ENCODE results near the gene OSBPL2. TPM values are rescaled to one million over a fixed set of nuclear protein-coding genes. Genes with fewer than 3 reads are reported as not detected.

The OSBPL2 gene
- polyA plus RNA-seq, 1 experiment, result 20.5 TPM

GRCh38 chr20:62281161-62281933, 43.0 kb downstream of the OSBPL2 start:
- CTCF ChIA-PET, result interaction anchor here (0.9 kb wide), 1 partner anchor 9 kb away, joined by 3 read pairs; no protein-coding TSS in a partner anchor
- H3K27me3 ChIP-seq (ENCODE audit: control insufficient read depth, insufficient read depth, low read length), result no peaks in the 10 kb centered on the region
- H3K4me3 ChIP-seq (ENCODE audit: low read depth, low read length), result no peak overlapping the region
- POLR2A ChIA-PET, result no interaction called here
- TF ChIP-seq, protein P1, sequence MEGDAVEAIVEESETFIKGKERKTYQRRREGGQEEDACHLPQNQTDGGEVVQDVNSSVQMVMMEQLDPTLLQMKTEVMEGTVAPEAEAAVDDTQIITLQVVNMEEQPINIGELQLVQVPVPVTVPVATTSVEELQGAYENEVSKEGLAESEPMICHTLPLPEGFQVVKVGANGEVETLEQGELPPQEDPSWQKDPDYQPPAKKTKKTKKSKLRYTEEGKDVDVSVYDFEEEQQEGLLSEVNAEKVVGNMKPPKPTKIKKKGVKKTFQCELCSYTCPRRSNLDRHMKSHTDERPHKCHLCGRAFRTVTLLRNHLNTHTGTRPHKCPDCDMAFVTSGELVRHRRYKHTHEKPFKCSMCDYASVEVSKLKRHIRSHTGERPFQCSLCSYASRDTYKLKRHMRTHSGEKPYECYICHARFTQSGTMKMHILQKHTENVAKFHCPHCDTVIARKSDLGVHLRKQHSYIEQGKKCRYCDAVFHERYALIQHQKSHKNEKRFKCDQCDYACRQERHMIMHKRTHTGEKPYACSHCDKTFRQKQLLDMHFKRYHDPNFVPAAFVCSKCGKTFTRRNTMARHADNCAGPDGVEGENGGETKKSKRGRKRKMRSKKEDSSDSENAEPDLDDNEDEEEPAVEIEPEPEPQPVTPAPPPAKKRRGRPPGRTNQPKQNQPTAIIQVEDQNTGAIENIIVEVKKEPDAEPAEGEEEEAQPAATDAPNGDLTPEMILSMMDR (IDR thresholded peaks at IDR 0.05; ENCODE audit: insufficient read depth, low read depth, low read length), result no peak
- H3K36me3 ChIP-seq (ENCODE audit: control insufficient read depth, insufficient read depth, low read length), result peaks cover 43% of the 10 kb centered on the region
- DNase-seq (ENCODE audit: low read depth), result no peak

DNA sequence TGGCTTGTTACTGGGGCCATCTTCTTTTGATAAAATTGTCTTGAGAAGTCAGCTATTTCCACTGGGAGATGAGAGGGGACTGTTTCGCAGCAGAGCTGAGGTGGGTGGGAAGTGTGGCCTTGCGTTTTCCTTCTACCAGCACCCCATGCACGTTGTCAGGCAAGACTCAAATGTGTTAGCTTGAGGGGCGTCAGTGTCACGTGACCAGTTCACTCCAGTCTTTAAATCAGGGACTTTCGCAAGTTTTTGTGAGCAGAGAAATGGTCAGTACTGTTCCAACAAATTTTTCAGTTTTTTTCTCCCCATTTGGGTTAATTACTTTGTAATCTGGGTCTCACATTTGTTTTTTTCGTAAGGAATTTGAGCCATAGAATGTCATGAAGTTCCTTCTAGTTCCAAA, 43.8 kb downstream of the OSBPL2 start:
- POLR2A ChIA-PET, result no interaction called here
- no peak overlapping the region for H3K4me3 ChIP-seq (ENCODE audit: low read depth, low read length)
- CTCF ChIA-PET, result no interaction called here
- TF ChIP-seq, protein P1 (IDR thresholded peaks at IDR 0.05; ENCODE audit: insufficient read depth, low read depth, low read length), result no peak
- H3K36me3 ChIP-seq (ENCODE audit: control insufficient read depth, insufficient read depth, low read length), result peaks cover 48% of the 10 kb centered on the region
- no peak for DNase-seq (ENCODE audit: low read depth)
- no peaks in the 10 kb centered on the region for H3K27me3 ChIP-seq (ENCODE audit: control insufficient read depth, insufficient read depth, low read length)

DNA sequence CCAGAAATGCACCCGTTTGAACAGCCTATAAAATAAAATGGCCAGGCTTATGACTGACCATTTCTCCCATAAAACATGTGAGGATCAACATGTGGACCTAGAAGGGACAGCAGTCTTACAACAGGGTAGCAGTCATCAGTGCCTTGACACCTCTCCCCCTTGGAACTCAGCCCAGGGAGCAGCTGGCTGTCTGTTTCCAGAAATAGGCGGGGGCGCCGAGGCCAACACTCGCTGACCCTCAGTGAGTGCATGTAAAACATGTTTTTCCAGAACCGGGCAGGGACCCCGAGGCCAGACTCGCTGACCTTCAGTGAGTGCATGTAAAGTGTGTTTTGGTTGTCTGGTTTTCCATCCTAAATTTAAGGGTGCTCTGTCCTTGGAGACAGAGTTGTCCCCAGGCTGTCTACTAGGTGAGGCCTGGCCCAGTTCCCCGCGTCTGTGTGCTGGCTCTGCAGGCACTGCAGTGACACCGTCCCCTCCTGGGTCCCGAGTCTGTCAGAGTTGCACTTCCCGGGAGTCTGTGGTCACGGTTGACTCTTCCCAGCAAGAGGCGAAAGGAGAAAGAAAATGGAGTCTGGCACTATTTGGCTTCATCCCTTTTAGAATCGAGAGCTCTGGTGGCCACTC, 44.7 kb downstream of the OSBPL2 start:
- Histone ChIP-seq H3K36me3 (ENCODE audit: control insufficient read depth, insufficient read depth, low read length) (peaks cover 48% of the 10 kb centered on the region), H3K27me3 (ENCODE audit: control insufficient read depth, insufficient read depth, low read length) (no peaks in the 10 kb centered on the region), H3K4me3 (ENCODE audit: low read depth, low read length) (no peak overlapping the region)
- CTCF ChIA-PET, result no interaction called here
- TF ChIP-seq, protein P1 (IDR thresholded peaks at IDR 0.05; ENCODE audit: insufficient read depth, low read depth, low read length), result no peak
- POLR2A ChIA-PET, result no interaction called here
- DNase-seq (ENCODE audit: low read depth), result no peak

- ChIA-PET CTCF (interaction anchor here (1.5 kb wide), 1 partner anchor 84 kb away, joined by 5 read pairs; no protein-coding TSS in a partner anchor), POLR2A (no interaction called here)
- DNase-seq (ENCODE audit: low read depth), result no peak
- Histone ChIP-seq H3K36me3 (ENCODE audit: control insufficient read depth, insufficient read depth, low read length) (peaks cover 48% of the 10 kb centered on the region), H3K27me3 (ENCODE audit: control insufficient read depth, insufficient read depth, low read length) (no peaks in the 10 kb centered on the region), H3K4me3 (ENCODE audit: low read depth, low read length) (no peak overlapping the region)
- TF ChIP-seq, protein P1 (IDR thresholded peaks at IDR 0.05; ENCODE audit: insufficient read depth, low read depth, low read length), result no peak
These were observed 46.1 kb downstream of the OSBPL2 start for GRCh38 chr20:62284448-62284847.

DNA sequence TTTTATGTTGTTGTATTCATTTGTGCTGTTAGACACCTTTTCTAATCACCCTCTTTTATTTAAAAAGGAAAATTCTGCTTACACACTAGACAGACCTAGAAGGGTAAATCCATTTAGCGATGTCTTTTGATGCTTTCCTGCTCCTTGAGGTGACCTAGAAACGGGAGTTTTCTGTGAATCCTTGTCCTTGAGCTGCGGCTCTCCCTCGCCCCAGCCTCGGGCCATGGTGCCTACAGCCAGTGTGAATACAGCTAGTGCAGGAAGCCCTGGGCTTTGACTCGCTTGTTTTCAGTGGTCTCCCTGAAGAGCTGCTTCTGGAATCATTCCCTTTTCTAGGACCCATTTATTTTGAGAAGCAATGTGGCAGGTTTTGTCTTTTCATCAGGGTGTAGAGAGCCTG, 46.8 kb downstream of the OSBPL2 start:
- no peak overlapping the region for H3K4me3 ChIP-seq (ENCODE audit: low read depth, low read length)
- no peaks in the 10 kb centered on the region for H3K27me3 ChIP-seq (ENCODE audit: control insufficient read depth, insufficient read depth, low read length)
- no peak for DNase-seq (ENCODE audit: low read depth)
- TF ChIP-seq, protein P1 (IDR thresholded peaks at IDR 0.05; ENCODE audit: insufficient read depth, low read depth, low read length), result no peak
- H3K36me3 ChIP-seq (ENCODE audit: control insufficient read depth, insufficient read depth, low read length), result peaks cover 41% of the 10 kb centered on the region
- ChIA-PET POLR2A (no interaction called here), CTCF (interaction anchor here (1.5 kb wide), 2 partner anchors 84 to 149 kb away, joined by 5 read pairs; no protein-coding TSS in a partner anchor)
